B cell (primary cell): ENCODE results near the gene PTPRG. TPM values are rescaled to one million over a fixed set of nuclear protein-coding genes. Genes with fewer than 3 reads are reported as not detected.

Experiments
- ATAC-seq: fragments of 200-7000 bp; cut with Tn5 transposase; one replicate; pipeline ENCODE4 v1.10.0; 2021; ENCODE audit warnings: low read depth, mild to moderate bottlenecking, moderate number of reproducible peaks, moderate library complexity
- CTCF ChIA-PET: fragments of 350-600 bp; sonication (Branson Sonifier 250); formaldehyde crosslinking; loops from one replicate; lab custom pipeline; 2021; ENCODE audit warnings: antibody characterized with exemption, inconsistent platforms; lab: Charles Lee
- POLR2A ChIA-PET: fragments of 350-600 bp; sonication (Branson Sonifier 250); formaldehyde crosslinking; loops from one replicate; lab custom pipeline; 2021; ENCODE audit warnings: antibody characterized with exemption; lab: Charles Lee
- DNase-seq: peaks from one replicate; pipeline ENCODE4 v3.0.0; 2013
- H2AFZ ChIP-seq: 2 replicates; pipeline ENCODE4 v1.6.1; 2012; ENCODE audit warnings: mild to moderate bottlenecking, low read depth, low read length; ENCODE audit not compliant: insufficient read depth, poor library complexity, severe bottlenecking
- H3K27ac ChIP-seq, 2 donors: 1 replicate in 1 of 2; 2 replicates in 1 of 2; pipeline ENCODE4 v1.5.1; 2012 to 2013; ENCODE audit warnings: low read length in 2 of 2, mild to moderate bottlenecking in 2 of 2, moderate library complexity in 1 of 2
- H3K27me3 ChIP-seq, 4 experiments: fragments of 200-600 bp in 1 of 4; sonication (generic) in 1 of 4; replicated peaks in 1 of 4; 1 replicate in 2 of 4; 2 replicates in 2 of 4; pipeline versions ENCODE4 v1.6.1 to v1.7.0; 2013 to 2016; ENCODE audit warnings: low read length in 3 of 4, mild to moderate bottlenecking in 2 of 4, mixed read lengths in 1 of 4, moderate library complexity in 1 of 4; ENCODE audit not compliant: insufficient read depth in 4 of 4, control insufficient read depth in 3 of 4; ENCODE audit errors: control extremely low read depth in 1 of 4
- H3K36me3 ChIP-seq, 2 experiments: replicated peaks in 1 of 2; 1 replicate in 1 of 2; 2 replicates in 1 of 2; pipeline versions ENCODE4 v1.6.1 to v1.7.1; 2013; ENCODE audit warnings: low read length in 1 of 2; ENCODE audit not compliant: insufficient read depth in 2 of 2, control insufficient read depth in 1 of 2; ENCODE audit errors: control extremely low read depth in 1 of 2, extremely low read depth in 1 of 2
- H3K4me1 ChIP-seq, 2 donors: fragments of 200-600 bp in 1 of 2; sonication (generic) in 1 of 2; 1 replicate in 1 of 2; 2 replicates in 1 of 2; pipeline versions ENCODE4 v1.5.1 to v1.6.1; 2013 to 2017; ENCODE audit warnings: low read length in 2 of 2; ENCODE audit not compliant: control insufficient read depth in 2 of 2, insufficient read depth in 2 of 2
- H3K4me2 ChIP-seq: replicated peaks from 2 replicates; pipeline ENCODE3; 2012; ENCODE audit warnings: mild to moderate bottlenecking, low read depth, low read length; ENCODE audit not compliant: poor library complexity, severe bottlenecking
- H3K4me3 ChIP-seq, 5 experiments: fragments of 200-600 bp in 1 of 5; sonication (generic) in 1 of 5; 1 replicate in 3 of 5; 2 replicates in 2 of 5; pipeline versions ENCODE4 v1.5.1 to v1.7.0; 2011 to 2016; ENCODE audit warnings: low read length in 4 of 5, mild to moderate bottlenecking in 4 of 5, low read depth in 2 of 5, control low read depth in 1 of 5, moderate library complexity in 1 of 5; ENCODE audit not compliant: insufficient read depth in 1 of 5; ENCODE audit errors: control extremely low read depth in 1 of 5, extremely low read depth in 1 of 5
- H3K79me2 ChIP-seq: fragments of 200-600 bp; sonication (generic); one replicate; pipeline ENCODE4 v1.6.0; 2016; ENCODE audit warnings: low read length; ENCODE audit not compliant: control insufficient read depth, insufficient read depth
- H3K9ac ChIP-seq: fragments of 200-600 bp; sonication (generic); 2 replicates; pipeline ENCODE4 v1.6.1; 2017; ENCODE audit warnings: mild to moderate bottlenecking, low read length, moderate library complexity
- H3K9me3 ChIP-seq, 3 donors: one replicate each; pipeline versions ENCODE4 v1.6.1 to v1.7.1; 2013; ENCODE audit warnings: low read length in 2 of 3; ENCODE audit not compliant: control insufficient read depth in 2 of 3, insufficient read depth in 1 of 3; ENCODE audit errors: control extremely low read depth in 1 of 3
- H4K20me1 ChIP-seq: 2 replicates; pipeline ENCODE4 v1.6.0; 2012; ENCODE audit warnings: mild to moderate bottlenecking, low read length; ENCODE audit not compliant: insufficient read depth, control insufficient read depth, poor library complexity, severe bottlenecking
- H3K27ac Mint-ChIP-seq: one replicate; pipeline ENCODE4 v1.8.0; 2021; ENCODE audit warnings: mixed read lengths
- H3K27me3 Mint-ChIP-seq: one replicate; pipeline ENCODE4 v1.8.0; 2021; ENCODE audit warnings: mixed read lengths
- H3K4me1 Mint-ChIP-seq: one replicate; pipeline ENCODE4 v1.8.0; 2021; ENCODE audit warnings: mixed read lengths
- H3K4me3 Mint-ChIP-seq: one replicate; pipeline ENCODE4 v1.8.0; 2021; ENCODE audit warnings: mixed read lengths
- H3K9me3 Mint-ChIP-seq: one replicate; pipeline ENCODE4 v1.8.0; 2022; ENCODE audit warnings: mixed read lengths; ENCODE audit not compliant: insufficient read depth
- CTCF ChIP-seq: fragments of 200-600 bp; IDR thresholded peaks from one replicate; pipeline ENCODE4 v1.8.0; 2022; ENCODE audit warnings: antibody characterized with exemption, mild to moderate bottlenecking
- EZH2 ChIP-seq: IDR thresholded peaks from 2 replicates; pipeline ENCODE4 v1.6.1; 2012; ENCODE audit warnings: borderline replicate concordance, low read depth, mild to moderate bottlenecking, moderate library complexity, low read length; ENCODE audit not compliant: insufficient read depth, poor library complexity, severe bottlenecking
- WGBS: methylation state at CpG from one replicate; pipeline ENCODE4 v1.1.5; 2013; ENCODE audit warnings: missing lambda C conversion rate; ENCODE audit not compliant: insufficient coverage; 5-methylcytosine and 5-hydroxymethylcytosine counted together
- intact Hi-C: fragments of 100-400 bp; cut with micrococcal nuclease; formaldehyde crosslinking; loops from one replicate; pipeline ENCODE4 v1.10.0; 2022
- polyA plus RNA-seq: library from polyadenylated mRNA; depleted of rRNA; stranded (reverse); fragments of >200 nt; gene quantifications from 2 replicates; pipeline ENCODE4 v1.2.3, GENCODE V29; 2012
- total RNA-seq, 2 donors: library from RNA; stranded (reverse); fragments of 120-200 nt in 1 of 2; gene quantifications; 1 replicate in 1 of 2; 2 replicates in 1 of 2; pipeline versions ENCODE4 v1.2.3 to v1.2.4, GENCODE V29; 2013 to 2022

PTPRG gene
- total and polyA plus RNA-seq, 2 donors (not counting 1 experiment from before 2014, with no cell fraction given) = 0.12 to 1.3 TPM

GRCh38 chr3:61734749-61735686 is 173.6 kb downstream of the PTPRG start:
- no peak overlapping the region for H2AFZ ChIP-seq
- no peaks in the 10 kb centered on the region for H3K27me3 ChIP-seq
- ATAC-seq = no peak
- no peaks in the 10 kb centered on the region for H3K27me3 Mint-ChIP-seq
- H3K9me3 ChIP-seq = no peaks in the 10 kb centered on the region
- 60% methylated on average over 1 of the region's 6 CpGs for WGBS
- POLR2A ChIA-PET = no interaction called here
- H3K27ac Mint-ChIP-seq = no peak overlapping the region
- H3K36me3 ChIP-seq = no peaks in the 10 kb centered on the region
- no peaks in the 10 kb centered on the region for H4K20me1 ChIP-seq
- intact Hi-C loops = no loop called here
- no peak for DNase-seq
- CTCF ChIA-PET = no interaction called here
- no peaks in the 10 kb centered on the region for H3K79me2 ChIP-seq
- no peak overlapping the region for H3K4me3 ChIP-seq
- no peaks in the 10 kb centered on the region for H3K9me3 Mint-ChIP-seq
- no peak overlapping the region for H3K4me3 Mint-ChIP-seq
- no peak for TF ChIP-seq CTCF
- no peak for TF ChIP-seq EZH2
- H3K9ac ChIP-seq = no peak overlapping the region
- H3K4me1 ChIP-seq = no peaks in the 10 kb centered on the region
- no peaks in the 10 kb centered on the region for H3K4me1 Mint-ChIP-seq
- H3K27ac ChIP-seq = no peak overlapping the region
- H3K4me2 ChIP-seq = no peak overlapping the region

- Histone ChIP-seq H3K9ac (no peak overlapping the region), H3K9me3 (no peaks in the 10 kb centered on the region), H3K4me1 (no peaks in the 10 kb centered on the region), H3K36me3 (no peaks in the 10 kb centered on the region), H3K4me3 (no peak overlapping the region), H4K20me1 (no peaks in the 10 kb centered on the region), H3K79me2 (no peaks in the 10 kb centered on the region), H3K27me3 (no peaks in the 10 kb centered on the region), H3K27ac (no peak overlapping the region), H3K4me2 (no peak overlapping the region), H2AFZ (no peak overlapping the region)
- H3K4me3 Mint-ChIP-seq = no peak overlapping the region
- H3K9me3 Mint-ChIP-seq = no peaks in the 10 kb centered on the region
- TF ChIP-seq CTCF = no peak
- TF ChIP-seq EZH2 = no peak
- H3K4me1 Mint-ChIP-seq = no peaks in the 10 kb centered on the region
- DNase-seq (no peak), ATAC-seq (no peak)
- WGBS = 100% methylated on average over 3 of the region's 5 CpGs
- POLR2A ChIA-PET = no interaction called here
- no peaks in the 10 kb centered on the region for H3K27me3 Mint-ChIP-seq
- intact Hi-C loops = no loop called here
- no peak overlapping the region for H3K27ac Mint-ChIP-seq
- CTCF ChIA-PET = no interaction called here
These were observed 175.1 kb downstream of the PTPRG start for GRCh38 chr3:61736506-61736905.
